ENCODE measurements around the gene IFNK.
A peak's percentile ranks its signal among the peaks of the same experiment; 100 is the strongest.

The IFNK gene

GRCh38 chr9:27511771-27512170 lies 12.3 kb upstream of the IFNK start:
- no peak for DNase-seq (ENCODE audit: low read depth in 2 of 2)

DNA sequence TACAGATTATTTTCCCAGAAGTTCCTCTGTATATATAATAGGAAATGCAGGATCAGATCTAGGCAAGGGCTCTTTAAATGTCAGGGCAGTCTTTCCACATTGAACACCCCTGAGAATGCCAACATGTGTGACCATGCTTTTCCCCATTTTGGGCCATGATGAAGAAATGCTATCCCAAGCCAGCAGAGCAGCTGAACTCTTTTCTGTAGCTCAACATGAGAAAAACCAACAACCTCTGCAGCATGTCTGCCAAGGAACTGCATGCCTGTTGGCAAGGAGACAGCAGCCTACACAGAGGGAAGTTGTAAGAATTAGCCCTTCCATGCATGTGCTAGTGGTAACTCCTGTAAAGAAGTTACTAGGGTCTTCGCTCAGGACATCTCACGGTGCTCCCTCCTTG lies 9.5 kb upstream of the IFNK start:
- no peak for DNase-seq (ENCODE audit: low read depth in 2 of 2)

GRCh38 chr9:27518006-27518405 lies 6.1 kb upstream of the IFNK start:
- DNase-seq (ENCODE audit: low read depth in 2 of 2) = no peak

- no peak for DNase-seq (ENCODE audit: low read depth in 2 of 2)
Observed at GRCh38 chr9:27518809-27519208, 5.3 kb upstream of the IFNK start.

- DNase-seq (ENCODE audit: low read depth in 2 of 2) = no peak
Observed at GRCh38 chr9:27519466-27520465, 4.3 kb upstream of the IFNK start.

- DNase-seq (ENCODE audit: low read depth in 2 of 2) = no peak
Observed at GRCh38 chr9:27520986-27521385, 3.1 kb upstream of the IFNK start.

DNA sequence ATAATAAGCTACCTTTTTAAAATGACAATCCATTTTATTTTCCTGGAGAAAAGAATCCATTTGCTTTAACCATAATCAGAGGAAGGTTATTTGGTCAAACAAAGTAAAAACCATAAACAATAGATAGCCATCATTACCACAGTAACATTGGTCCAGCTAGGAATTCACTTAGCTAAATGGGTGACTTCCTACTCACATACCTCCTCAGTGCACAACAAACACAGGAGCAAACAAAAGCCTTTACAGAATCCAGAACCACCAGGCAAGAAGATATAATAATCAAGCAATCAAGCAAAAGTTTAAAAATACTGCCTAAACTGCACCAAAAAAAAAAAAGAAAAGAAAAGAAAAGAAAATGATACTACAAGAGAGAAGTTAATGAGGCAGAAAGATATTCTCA lies 949 bp upstream of the IFNK start:
- DNase-seq (ENCODE audit: low read depth in 2 of 2) = no peak

DNA sequence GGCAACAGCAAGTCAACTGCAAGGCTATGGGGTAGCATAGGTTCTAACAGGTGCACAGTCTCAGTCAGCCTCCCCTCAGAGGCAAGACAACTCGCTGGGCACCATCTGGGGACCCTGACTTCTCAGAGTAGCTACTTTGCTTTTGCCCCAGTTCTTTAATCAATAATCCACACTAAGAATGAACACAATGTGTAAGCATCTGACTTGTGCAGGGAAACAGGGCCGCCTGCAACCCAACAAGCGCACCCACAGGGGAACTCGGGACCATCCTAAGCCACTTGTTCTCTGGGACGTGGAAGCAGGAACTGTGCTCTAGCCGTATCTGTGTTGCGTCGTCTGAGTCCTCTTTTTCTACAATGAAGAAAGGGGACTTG lies 3.6 kb downstream of the IFNK start:
- no peak for DNase-seq (ENCODE audit: low read depth in 2 of 2)

- peak in 1 of 2 donors; percentile 16 for DNase-seq (ENCODE audit: low read depth in 2 of 2)
Observed at GRCh38 chr9:27528076-27528885, 4.2 kb downstream of the IFNK start.

- peak in 1 of 2 donors; percentile 7 for DNase-seq (ENCODE audit: low read depth in 2 of 2)
Observed at GRCh38 chr9:27528886-27529315, 4.8 kb downstream of the IFNK start.

DNA sequence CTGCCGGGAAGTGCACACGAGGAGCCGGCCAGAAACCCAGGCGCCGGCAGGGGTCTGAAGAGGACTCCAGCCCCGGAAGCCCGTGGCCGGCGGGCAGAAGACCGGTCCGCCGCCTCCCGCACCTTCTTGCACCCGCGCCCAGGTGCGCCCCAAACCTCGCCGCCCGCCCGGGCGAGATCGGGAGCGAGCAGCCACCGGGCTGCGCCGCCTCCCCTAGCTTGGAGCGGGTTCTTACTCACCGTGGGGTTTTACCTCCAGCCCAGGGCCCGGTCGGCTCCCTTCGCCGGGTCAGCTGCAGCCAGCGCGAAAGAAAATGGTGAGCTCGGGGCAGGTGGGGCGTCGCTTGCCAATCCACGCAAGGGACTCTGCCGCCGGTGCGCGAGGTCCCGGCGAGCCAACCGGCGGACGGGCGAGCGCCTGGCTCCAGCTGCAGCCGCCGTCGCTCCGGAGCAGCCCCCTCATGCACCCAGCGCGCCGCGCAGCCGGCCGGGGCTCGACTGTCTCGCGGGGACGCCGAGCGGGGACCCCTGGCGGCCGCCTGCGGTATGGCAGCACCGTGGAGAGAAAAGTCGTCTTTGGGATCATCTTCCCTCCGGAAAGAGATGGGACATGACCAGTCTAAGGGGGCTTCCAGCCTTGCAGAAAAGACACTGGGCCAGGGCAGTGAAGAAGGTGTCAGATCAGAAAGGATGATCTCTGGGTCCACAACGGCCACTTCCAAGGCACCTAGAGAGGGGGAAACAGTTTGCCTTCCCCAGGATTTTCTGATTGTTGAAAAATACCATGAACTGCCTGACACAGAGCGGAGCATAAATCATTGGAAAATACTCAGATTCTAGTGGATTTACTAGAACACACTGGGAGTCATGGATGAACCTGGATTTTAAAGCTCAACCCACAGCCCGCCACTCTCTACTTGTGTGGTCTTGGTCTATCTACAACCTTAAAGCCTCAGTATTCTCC lies 5.5 kb downstream of the IFNK start, which contains the start of gene MOB3B:
TSS of gene MOB3B (minus strand) at position 499 of the 963 bp plus-strand sequence. CDS start 74,264 bp downstream, outside the sequence.
- DNase-seq (ENCODE audit: low read depth in 2 of 2) = peak; percentile 58 to 73

DNA sequence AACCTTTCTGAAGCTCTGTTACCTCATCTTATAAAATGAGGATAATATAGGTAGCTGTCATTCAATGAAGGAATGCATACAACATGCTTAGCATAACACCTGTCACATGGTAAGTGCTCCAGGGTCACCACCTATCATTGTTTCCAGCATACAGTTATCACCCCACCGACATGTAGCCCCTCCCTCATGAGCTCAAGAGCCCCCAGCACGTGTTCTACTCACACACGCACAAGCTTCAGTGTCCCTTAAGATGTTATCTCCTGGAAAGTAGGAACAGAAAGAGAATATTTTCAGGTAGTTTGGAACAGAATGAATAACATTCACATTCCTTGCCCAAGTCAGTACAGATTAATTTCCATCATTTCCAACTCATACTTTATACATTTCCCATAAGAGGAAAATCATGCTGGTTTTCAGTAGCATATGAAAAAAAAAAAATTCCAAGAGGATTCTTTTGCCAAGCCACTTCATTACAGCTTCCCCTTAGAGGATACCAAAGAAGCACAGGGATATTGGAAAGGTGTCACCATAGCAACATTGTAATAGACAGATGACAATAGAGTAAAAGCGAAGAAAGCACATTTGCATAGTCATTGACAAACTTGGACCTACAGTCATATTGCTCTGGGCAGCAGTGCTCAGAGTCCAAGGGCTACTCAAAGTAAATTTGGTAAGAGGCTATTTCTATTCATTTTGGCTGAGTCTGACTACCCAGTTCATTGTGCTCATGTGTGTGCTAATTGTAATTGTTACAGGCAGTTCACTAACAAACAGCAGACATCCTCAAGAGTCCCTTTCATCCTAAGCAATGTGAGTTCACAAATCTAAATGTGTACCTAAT lies 7.0 kb downstream of the IFNK start:
- no peak for DNase-seq (ENCODE audit: low read depth in 2 of 2)

- DNase-seq (ENCODE audit: low read depth in 2 of 2) = no peak
Observed at GRCh38 chr9:27532046-27532445, 8.0 kb downstream of the IFNK start.

DNA sequence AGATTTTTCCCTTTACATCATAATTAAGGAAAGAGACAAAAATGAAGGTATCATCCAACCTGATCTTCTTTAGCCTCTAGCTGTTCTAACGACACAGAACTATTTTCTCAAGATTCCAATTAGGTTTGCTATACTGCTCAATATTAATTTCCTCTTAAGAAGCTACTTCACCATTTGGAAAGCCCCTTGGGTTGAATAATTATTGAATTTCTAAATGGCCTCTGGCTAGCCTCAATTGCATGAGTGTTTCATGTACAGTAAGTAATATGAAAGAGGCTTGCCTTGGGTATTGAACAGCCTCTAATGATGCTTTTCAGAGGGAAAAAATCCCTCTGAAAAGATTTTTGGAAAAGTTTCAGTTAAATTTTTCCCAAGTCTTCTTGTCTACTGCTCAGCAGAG lies 9.2 kb downstream of the IFNK start:
- no peak for DNase-seq (ENCODE audit: low read depth in 2 of 2)

DNA sequence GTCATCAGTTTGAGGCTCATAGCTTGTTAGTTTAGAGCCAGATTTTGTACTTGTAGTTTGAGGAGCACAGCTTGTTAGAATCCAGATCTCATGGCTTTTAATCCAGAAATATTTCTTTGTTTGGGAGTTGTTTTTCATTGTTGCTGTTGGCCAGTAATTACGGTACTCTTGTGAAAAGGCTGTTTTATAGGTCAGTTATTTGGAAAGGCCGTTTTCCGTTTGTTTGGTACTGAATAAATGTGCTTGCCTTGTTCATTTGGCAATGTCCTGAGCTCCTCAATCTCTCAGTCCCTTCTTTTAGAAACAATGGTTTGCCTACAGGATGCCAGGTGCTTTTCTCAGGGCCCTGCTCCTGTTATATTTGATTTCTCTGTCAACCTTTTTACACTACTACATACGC lies 10.0 kb downstream of the IFNK start:
- DNase-seq (ENCODE audit: low read depth in 2 of 2) = no peak

- DNase-seq (ENCODE audit: low read depth in 2 of 2) = no peak
Observed at GRCh38 chr9:27534658-27535209, 10.6 kb downstream of the IFNK start.

DNA sequence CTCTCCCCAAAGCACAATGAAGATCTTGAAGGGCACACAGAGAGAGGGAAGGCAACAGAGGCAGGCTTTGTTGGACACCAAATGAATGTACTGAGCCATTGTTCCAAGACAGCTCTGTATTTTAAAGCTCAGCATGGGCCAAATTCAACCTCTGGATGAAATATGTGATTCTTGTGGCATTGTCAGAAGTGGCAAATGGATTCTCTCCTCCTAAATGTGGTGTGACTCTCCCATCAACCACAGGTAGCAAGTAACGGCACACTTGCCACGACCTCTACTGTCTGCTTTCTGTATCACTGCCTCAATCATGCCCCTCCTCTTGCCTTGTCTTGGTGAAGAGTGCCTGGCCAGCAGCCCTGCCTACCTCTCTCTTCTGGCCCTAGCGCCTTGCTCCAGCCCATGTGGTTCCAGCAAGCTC lies 11.6 kb downstream of the IFNK start:
- no peak for DNase-seq (ENCODE audit: low read depth in 2 of 2)

- no peak for DNase-seq (ENCODE audit: low read depth in 2 of 2)
Observed at GRCh38 chr9:27536168-27536567, 12.1 kb downstream of the IFNK start.

- DNase-seq (ENCODE audit: low read depth in 2 of 2) = no peak
Observed at GRCh38 chr9:27537027-27537435, 12.9 kb downstream of the IFNK start.

GRCh38 chr9:27537756-27538155 lies 13.7 kb downstream of the IFNK start:
- no peak for DNase-seq (ENCODE audit: low read depth in 2 of 2)

Data from stimulated activated CD4-positive, alpha-beta T cell treated with anti-CD3 and anti-CD28 coated beads, Interleukin-15, amount 100 ng/mL, for 48 hours (primary cell).